HepG2 (cell line): ENCODE measurements around the gene FBXO8. TPM values are rescaled to one million over a fixed set of nuclear protein-coding genes. Genes with fewer than 3 reads are reported as not detected.

Source experiments
- ATAC-seq: fragments of 200-7000 bp; cut with Tn5 transposase; 3 replicates; pipeline ENCODE4 v1.9.1; 2020; ENCODE audit warnings: mild to moderate bottlenecking, moderate library complexity
- BruUV-seq: library from RNA; stranded (reverse); fragments of 400-500 nt; replicated peaks from 2 replicates; lab custom pipeline; 2021; lab: Mats Ljungman, UMichigan
- CTCF ChIA-PET: fragments of 300-600 bp; formaldehyde crosslinking; extraction: SDS; loops from one replicate; lab custom pipeline; 2021; ENCODE audit warnings: low total read pairs, inconsistent platforms, low intra/inter-chr PET ratio; lab: Yijun Ruan, JAX
- POLR2A ChIA-PET: fragments of 350-600 bp; sonication (Branson Sonifier 250); formaldehyde crosslinking; loops from one replicate; lab custom pipeline; 2020; ENCODE audit warnings: antibody characterized with exemption, inconsistent platforms; lab: Yijun Ruan, JAX
- DNase-seq: peaks from one replicate; pipeline ENCODE4 v3.0.0-alpha.2; 2015; ENCODE audit warnings: low spot score
- FAIRE-seq: peaks from 3 replicates; lab custom pipeline; 2011; peaks lifted over from hg19 to GRCh38; lab: Jason Lieb, UNC
- H2AFZ ChIP-seq: one replicate; pipeline ENCODE4 v1.6.1; 2011; ENCODE audit warnings: low read length, inconsistent platforms
- H3K27ac ChIP-seq: fragments of 300-600 bp; 3 replicates; pipeline ENCODE4 v1.8.0; 2011; ENCODE audit warnings: mixed run types, mild to moderate bottlenecking, mixed read lengths, low read length, inconsistent platforms; ENCODE audit not compliant: insufficient read depth; ENCODE audit errors: extremely low read length
- H3K27me3 ChIP-seq, 2 experiments: fragments of 200-600 bp in 1 of 2; 2 replicates in 1 of 2; 3 replicates in 1 of 2; pipeline versions ENCODE4 v1.6.0 to v1.8.0; 2011; ENCODE audit warnings: low read length in 2 of 2, mild to moderate bottlenecking in 2 of 2, moderate library complexity in 2 of 2, inconsistent platforms in 1 of 2; ENCODE audit not compliant: insufficient read depth in 2 of 2, control insufficient read depth in 1 of 2
- H3K36me3 ChIP-seq, 2 experiments: fragments of 200-600 bp in 1 of 2; replicated peaks in 1 of 2; 2 replicates in 1 of 2; 3 replicates in 1 of 2; pipeline versions ENCODE4 v1.5.1 to v1.8.0; 2011; ENCODE audit warnings: low read length in 2 of 2, inconsistent platforms in 1 of 2; ENCODE audit not compliant: insufficient read depth in 2 of 2, control insufficient read depth in 1 of 2
- H3K4me1 ChIP-seq: 2 replicates; pipeline ENCODE4 v1.5.1; 2012; ENCODE audit warnings: low read length, inconsistent platforms; ENCODE audit not compliant: insufficient read depth
- H3K4me2 ChIP-seq: 2 replicates; pipeline ENCODE4 v1.6.0; 2011; ENCODE audit warnings: low read depth, low read length, inconsistent platforms
- H3K4me3 ChIP-seq, 3 experiments: fragments of 200-600 bp in 1 of 3; sonication (generic), shearing (Covaris generic) in 1 of 3; replicated peaks in 1 of 3; 2 replicates each; pipeline ENCODE4 v1.5.1; 2011 to 2016; ENCODE audit warnings: low read length in 3 of 3, inconsistent platforms in 2 of 3, low read depth in 2 of 3, mild to moderate bottlenecking in 2 of 3, control low read depth in 1 of 3, mixed read lengths in 1 of 3; ENCODE audit not compliant: insufficient read depth in 1 of 3
- H3K79me2 ChIP-seq: one replicate; pipeline ENCODE4 v1.6.1; 2011; ENCODE audit warnings: low read length, inconsistent platforms; ENCODE audit not compliant: insufficient read depth
- H3K9ac ChIP-seq: 2 replicates; pipeline ENCODE4 v1.6.0; 2011; ENCODE audit warnings: mild to moderate bottlenecking, low read depth, low read length, inconsistent platforms; ENCODE audit not compliant: insufficient read depth
- H3K9me3 ChIP-seq: 2 replicates; pipeline ENCODE4 v1.5.1; 2012; ENCODE audit warnings: mild to moderate bottlenecking, low read length
- H4K20me1 ChIP-seq: 2 replicates; pipeline ENCODE4 v1.6.0; 2011; ENCODE audit warnings: inconsistent platforms, mild to moderate bottlenecking, low read length, moderate library complexity; ENCODE audit not compliant: insufficient read depth
- CREB1 ChIP-seq, 2 experiments: fragments of 450-650 bp in 1 of 2; IDR thresholded peaks; 2 replicates each; pipeline ENCODE4 v1.6.1; 2016 to 2017; ENCODE audit warnings: control low read depth in 1 of 2, mild to moderate bottlenecking in 1 of 2, missing compliant biosample characterization in 1 of 2, missing genetic modification characterization in 1 of 2
- ETS1 ChIP-seq: sonication (generic); formaldehyde crosslinking; IDR thresholded peaks from 2 replicates; pipeline ENCODE4 v1.4.0; 2020; ENCODE audit warnings: missing genetic modification reagents
- MLLT10 ChIP-seq: sonication (generic); formaldehyde crosslinking; IDR thresholded peaks from 2 replicates; pipeline ENCODE4 v1.4.0; 2020; ENCODE audit warnings: missing genetic modification reagents
- MNT ChIP-seq: fragments of 450-650 bp; IDR thresholded peaks from 2 replicates; pipeline ENCODE4 v1.6.1; 2016
- MYPOP ChIP-seq: sonication (generic); formaldehyde crosslinking; IDR thresholded peaks from 2 replicates; pipeline ENCODE4 v1.8.1; 2023; ENCODE audit warnings: mild to moderate bottlenecking, moderate library complexity, missing genetic modification reagents
- NBN ChIP-seq: fragments of 450-650 bp; conservative IDR thresholded peaks from 2 replicates; pipeline ENCODE4 v1.6.1; 2017
- NFIC ChIP-seq: IDR thresholded peaks from 2 replicates; pipeline ENCODE4 v1.6.1; 2012; ENCODE audit warnings: mild to moderate bottlenecking, low read length, inconsistent platforms
- SP4 ChIP-seq: sonication (generic); formaldehyde crosslinking; IDR thresholded peaks from 2 replicates; pipeline ENCODE4 v1.8.1; 2023; ENCODE audit warnings: mild to moderate bottlenecking, missing genetic modification reagents
- ZHX1 ChIP-seq: sonication (generic); formaldehyde crosslinking; IDR thresholded peaks from 2 replicates; pipeline ENCODE4 v1.8.1; 2022; ENCODE audit warnings: low read depth, mild to moderate bottlenecking, missing genetic modification reagents
- ZNF337 ChIP-seq: sonication (generic); formaldehyde crosslinking; IDR thresholded peaks from 2 replicates; pipeline ENCODE4 v1.5.1; 2020; ENCODE audit warnings: missing genetic modification reagents, low read depth, mild to moderate bottlenecking, borderline replicate concordance
- ZNF33B ChIP-seq: sonication (generic); formaldehyde crosslinking; IDR thresholded peaks from 2 replicates; pipeline ENCODE4 v1.5.1; 2020; ENCODE audit warnings: mild to moderate bottlenecking, missing genetic modification reagents
- WGBS: methylation state at CpG from one replicate; pipeline ENCODE4 v1.1.6; 2017; ENCODE audit warnings: low lambda C conversion rate; 5-methylcytosine and 5-hydroxymethylcytosine counted together
- in situ Hi-C: cut with HindIII; loops from 2 replicates; pipeline ENCODE4 v1.10.0; 2017; ENCODE audit warnings: low pct_unique_long_range_greater_than_20kb; ENCODE audit not compliant: extremely low pct_ligation_motif_present
- intact Hi-C: fragments of 100-400 bp; cut with micrococcal nuclease; formaldehyde crosslinking; loops from one replicate; pipeline ENCODE4 v1.10.0; 2022; ENCODE audit not compliant: unreplicated experiment
- polyA plus RNA-seq, 8 experiments: library from polyadenylated mRNA; depleted of rRNA in 3 of 8; stranded (reverse) in 7 of 8; unstranded in 1 of 8; fragments of >200 nt; fragmentation: Illumina TruSeq in 4 of 8; extraction: Trizol in 4 of 8; gene quantifications; 2 replicates each; pipeline versions ENCODE4 v1.2.1 to v1.2.3, GENCODE V29; 2011 to 2016; ENCODE audit warnings: low read depth in 4 of 8, missing spikeins in 1 of 8, mixed read lengths in 1 of 8; ENCODE audit not compliant: insufficient read depth in 1 of 8
- total RNA-seq, 5 experiments: library from RNA; depleted of rRNA; stranded (reverse); fragments of >200 nt; fragmentation: Illumina TruSeq; extraction: Trizol; gene quantifications; 2 replicates each; pipeline ENCODE4 v1.2.3, GENCODE V29; 2016; ENCODE audit warnings: low read depth in 1 of 5

The FBXO8 gene
- total and polyA plus RNA-seq, 2 of the 13 experiments (the other 11 are each of a cell fraction or from before 2014, with no cell fraction given): 11.7 to 15.2 TPM

- intact Hi-C loops: no loop called here
- Histone ChIP-seq H3K9ac (no peak overlapping the region), H3K27ac (no peak overlapping the region), H3K9me3 (no peaks in the 10 kb centered on the region), H4K20me1 (no peaks in the 10 kb centered on the region), H3K4me3 (no peak overlapping the region), H3K4me1 (no peaks in the 10 kb centered on the region), H3K79me2 (no peaks in the 10 kb centered on the region), H3K36me3 (no peaks in the 10 kb centered on the region), H2AFZ (no peak overlapping the region), H3K27me3 (peaks cover 0 to 13% of the 10 kb centered on the region in 2 experiments; a peak in 1 of 5 replicates), H3K4me2 (no peak overlapping the region)
- in situ Hi-C loops: loop anchor here (25.0 kb wide), 1 partner anchor 433 kb away; no protein-coding TSS in a partner anchor
- BruUV-seq: no TSS peak
- ATAC-seq (no peak), FAIRE-seq (no peak), DNase-seq (no peak)
- POLR2A ChIA-PET: no interaction called here
- WGBS: 4% methylated on average over 8 of the region's 9 CpGs
- TF ChIP-seq MLLT10 (CRISPR knock-in tag) (no peak), ETS1 (CRISPR knock-in tag) (no peak), CREB1 (IDR thresholded peaks at IDR 0.05) (no peak), CREB1 (CRISPR knock-in tag; IDR thresholded peaks at IDR 0.05) (no peak), ZNF33B (CRISPR knock-in tag) (no peak), NFIC (no peak), MYPOP (CRISPR knock-in tag) (no peak), SP4 (CRISPR knock-in tag) (no peak), NBN (no peak), ZNF337 (CRISPR knock-in tag) (no peak), MNT (no peak), ZHX1 (no peak)
- CTCF ChIA-PET: no interaction called here
Observed at GRCh38 chr4:174204164-174204831, 79.2 kb downstream of the FBXO8 start.
